Fibroblast of lung (primary cell): ENCODE measurements around the gene SELENOP.

Source experiments
- EZH2 ChIP-seq: IDR thresholded peaks from 2 replicates; pipeline ENCODE4 v1.5.1; 2012; ENCODE audit warnings: low read length, control low read depth, mild to moderate bottlenecking; ENCODE audit errors: missing control alignments
- TF ChIP-seq, protein P1 (sequence below), 2 donors: IDR thresholded peaks in 1 of 2; conservative IDR thresholded peaks in 1 of 2; 1 replicate in 1 of 2; 2 replicates in 1 of 2; pipeline ENCODE4 v1.5.1; 2011 to 2012; ENCODE audit warnings: low read length in 2 of 2, control low read depth in 1 of 2, inconsistent platforms in 1 of 2, low read depth in 1 of 2, mild to moderate bottlenecking in 1 of 2

DNA sequence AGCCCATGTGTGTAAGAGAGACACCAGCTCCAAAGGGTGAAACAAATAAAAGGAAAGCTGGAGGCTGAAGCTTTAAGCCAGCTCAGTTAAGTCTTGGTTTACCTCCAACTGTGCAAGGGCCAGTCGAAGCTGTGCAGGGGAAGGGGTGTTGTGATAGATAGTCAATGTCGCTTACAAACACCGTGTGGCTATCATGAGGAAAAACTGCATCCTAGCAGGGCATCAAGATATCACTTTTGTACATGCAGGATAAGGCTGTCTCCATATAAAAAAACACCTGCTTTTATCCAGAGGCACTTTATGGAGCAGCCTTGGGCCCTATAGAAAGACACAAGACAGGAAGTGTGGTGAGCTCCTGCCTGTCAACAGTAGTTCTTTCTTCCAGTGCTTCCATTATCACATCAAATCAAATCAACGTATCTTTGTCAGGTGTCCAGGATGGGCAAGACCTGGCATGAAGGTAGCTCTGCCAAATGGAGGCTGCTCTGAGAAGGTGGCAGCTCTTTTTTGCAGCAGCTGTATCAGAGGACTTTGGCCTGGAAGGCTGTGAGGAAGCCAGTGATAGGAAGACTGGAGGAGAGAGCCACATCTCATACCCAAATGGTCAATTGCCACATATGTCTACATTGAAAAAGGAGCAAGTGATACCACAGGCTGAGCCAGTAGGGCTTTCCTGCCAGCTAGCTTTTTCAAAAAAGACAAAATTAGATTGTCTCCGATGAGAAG lies 29.3 kb upstream of the SELENOP start:
- TF ChIP-seq, protein P1, sequence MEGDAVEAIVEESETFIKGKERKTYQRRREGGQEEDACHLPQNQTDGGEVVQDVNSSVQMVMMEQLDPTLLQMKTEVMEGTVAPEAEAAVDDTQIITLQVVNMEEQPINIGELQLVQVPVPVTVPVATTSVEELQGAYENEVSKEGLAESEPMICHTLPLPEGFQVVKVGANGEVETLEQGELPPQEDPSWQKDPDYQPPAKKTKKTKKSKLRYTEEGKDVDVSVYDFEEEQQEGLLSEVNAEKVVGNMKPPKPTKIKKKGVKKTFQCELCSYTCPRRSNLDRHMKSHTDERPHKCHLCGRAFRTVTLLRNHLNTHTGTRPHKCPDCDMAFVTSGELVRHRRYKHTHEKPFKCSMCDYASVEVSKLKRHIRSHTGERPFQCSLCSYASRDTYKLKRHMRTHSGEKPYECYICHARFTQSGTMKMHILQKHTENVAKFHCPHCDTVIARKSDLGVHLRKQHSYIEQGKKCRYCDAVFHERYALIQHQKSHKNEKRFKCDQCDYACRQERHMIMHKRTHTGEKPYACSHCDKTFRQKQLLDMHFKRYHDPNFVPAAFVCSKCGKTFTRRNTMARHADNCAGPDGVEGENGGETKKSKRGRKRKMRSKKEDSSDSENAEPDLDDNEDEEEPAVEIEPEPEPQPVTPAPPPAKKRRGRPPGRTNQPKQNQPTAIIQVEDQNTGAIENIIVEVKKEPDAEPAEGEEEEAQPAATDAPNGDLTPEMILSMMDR (conservative IDR thresholded peaks at IDR 0.05 in 1 of 2, IDR thresholded peaks at IDR 0.05 in 1 of 2; ENCODE audit: low read depth in 1 of 2, low read length in 2 of 2) = no peak
- no peak for TF ChIP-seq EZH2
